Stimulated activated CD4-positive, alpha-beta T cell treated with anti-CD3 and anti-CD28 coated beads, Interleukin-15, amount 100 ng/mL, for 1 hour (primary cell): Measurements from ENCODE around the gene TMEM100.
"Not testable (repeated sequence)": the region's sequence is repeated elsewhere in the genome, so short reads cannot be mapped to it uniquely, and the experiment has no call there.

Experiments
- DNase-seq, 2 donors: peaks; one replicate each; pipeline ENCODE4 v3.0.0-alpha.2; 2020; ENCODE audit warnings: low read depth in 1 of 2, low spot score in 1 of 2

TMEM100 gene

DNA sequence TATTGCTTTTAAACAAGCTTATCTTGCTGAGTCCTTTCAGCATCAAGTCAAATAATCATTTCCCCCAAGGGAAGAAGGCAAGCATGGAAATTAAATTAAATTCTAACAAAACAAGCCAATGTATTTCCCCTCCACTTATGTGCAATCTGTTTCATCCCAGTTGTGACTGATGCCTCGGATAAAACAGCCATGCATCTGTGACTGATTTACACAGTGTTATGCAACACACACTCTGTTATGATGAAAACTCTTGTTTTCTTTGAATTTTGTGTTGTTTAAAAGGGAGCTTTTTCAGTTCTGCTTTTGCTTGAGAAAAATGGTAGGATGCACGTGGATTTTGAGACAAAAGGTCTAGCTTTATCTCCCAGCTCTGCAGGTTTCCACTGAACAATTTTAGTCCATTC, 32.6 kb downstream of the TMEM100 start:
- no peak for DNase-seq

DNA sequence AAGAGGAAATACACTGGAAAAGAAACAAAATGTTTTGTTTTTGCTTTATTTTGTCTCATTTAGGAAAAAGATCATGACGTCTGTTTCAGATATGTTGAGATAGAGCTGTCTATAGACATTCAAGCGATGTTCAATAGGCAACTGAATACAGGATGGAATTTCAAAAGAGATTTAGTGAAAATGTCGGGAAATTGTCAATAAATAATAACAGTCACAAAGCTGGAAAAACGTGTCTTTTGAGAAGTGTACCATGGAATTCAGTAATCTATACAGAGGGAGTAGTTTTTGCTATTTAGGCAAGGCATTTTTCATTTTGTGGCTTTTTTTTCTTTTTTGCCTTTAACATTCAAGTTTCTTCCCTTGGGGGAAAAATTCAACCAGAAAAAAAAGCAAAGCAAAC, 33.0 kb downstream of the TMEM100 start:
- DNase-seq, result no peak

DNA sequence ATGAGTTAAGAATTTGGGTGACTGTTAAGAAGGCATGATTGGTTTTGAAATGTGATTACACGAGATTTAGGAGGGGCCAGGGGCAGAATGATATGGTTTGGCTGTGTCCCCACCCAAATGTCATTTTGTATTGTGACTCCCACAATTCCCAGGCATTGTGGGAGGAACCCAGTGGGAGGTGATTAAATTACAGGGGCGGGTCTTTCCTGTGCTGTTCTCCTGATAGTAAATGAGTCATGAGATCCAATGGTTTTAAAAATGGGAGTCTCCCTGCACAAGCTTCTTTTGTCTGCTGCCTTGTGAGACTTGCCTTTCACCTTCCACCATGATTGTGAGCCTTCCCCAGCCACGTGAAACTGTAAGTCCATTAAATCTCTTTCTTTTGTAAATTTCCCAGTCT, 34.6 kb downstream of the TMEM100 start:
- no peak for DNase-seq

DNA sequence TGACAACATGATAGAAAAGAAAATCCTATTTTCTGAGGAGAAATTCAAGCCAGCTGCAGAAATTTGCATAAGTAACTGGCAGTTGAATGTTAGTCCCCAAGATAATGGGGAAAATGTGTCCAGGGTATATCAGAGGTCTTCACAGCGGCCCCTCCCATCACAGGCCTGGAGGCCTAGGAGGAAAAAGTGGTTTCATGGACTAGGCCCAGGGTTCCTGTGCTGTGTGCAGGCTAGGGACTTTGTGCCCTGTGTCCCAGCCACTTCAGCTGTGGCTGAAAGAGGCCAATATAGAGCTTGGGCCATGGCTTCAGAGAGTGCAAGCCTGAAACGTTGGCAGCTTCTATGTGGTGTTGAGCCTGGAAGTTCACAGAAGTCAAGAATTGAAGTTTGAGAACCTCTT, 35.6 kb downstream of the TMEM100 start:
- DNase-seq, result no peak

DNA sequence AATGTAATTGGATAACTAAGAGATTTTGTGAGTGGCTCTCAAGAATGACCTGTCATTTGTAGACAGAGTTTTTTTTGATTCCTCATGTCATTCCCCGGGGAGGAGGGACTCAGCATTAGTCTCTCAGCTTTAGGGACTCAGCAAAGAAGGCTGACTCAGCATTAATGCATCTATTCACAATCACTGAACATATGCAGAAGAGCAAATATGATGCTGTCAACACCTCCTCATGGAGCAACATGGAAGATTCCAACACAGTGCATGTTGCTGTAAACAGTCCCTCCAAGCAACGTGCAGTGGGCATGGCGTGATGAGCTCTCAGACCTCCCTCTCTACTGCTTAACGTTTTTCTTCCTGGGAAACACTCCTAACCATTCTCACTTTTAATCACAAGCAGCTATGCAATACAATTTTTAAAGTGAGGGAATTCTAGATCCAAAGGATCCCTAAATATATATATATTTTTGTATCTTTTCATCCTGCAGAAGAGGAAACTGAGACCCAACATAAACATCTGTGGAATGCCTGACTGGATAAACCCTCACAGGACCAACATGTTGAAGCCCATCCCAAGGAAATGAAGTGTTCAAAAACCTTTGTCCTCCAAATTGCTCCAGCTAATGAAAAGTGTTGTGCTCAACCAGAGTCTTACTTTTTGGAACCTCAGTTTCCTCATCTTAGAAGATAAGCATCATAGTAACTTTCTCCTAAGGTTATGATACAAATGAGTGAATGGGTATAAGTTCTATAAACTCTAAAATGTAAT, 38.9 kb downstream of the TMEM100 start:
- DNase-seq, result no peak

DNA sequence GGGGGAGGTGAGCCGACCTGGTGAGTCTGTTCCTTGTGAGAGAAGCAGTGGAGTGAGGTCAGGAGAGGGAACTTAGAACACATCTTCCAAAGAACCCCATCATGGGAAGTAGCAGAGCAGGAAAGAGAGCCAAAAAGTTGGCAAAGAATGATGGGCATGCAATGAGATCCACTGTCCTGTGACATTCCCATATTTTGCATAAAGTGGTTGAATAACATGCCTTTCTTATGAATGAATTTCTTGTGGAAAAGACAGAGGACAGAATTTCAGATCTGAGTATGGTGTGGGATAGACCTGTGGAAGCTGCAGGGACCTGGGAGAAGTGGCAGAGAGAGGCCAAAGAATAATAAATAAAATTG, 41.3 kb downstream of the TMEM100 start:
- no peak for DNase-seq

DNA sequence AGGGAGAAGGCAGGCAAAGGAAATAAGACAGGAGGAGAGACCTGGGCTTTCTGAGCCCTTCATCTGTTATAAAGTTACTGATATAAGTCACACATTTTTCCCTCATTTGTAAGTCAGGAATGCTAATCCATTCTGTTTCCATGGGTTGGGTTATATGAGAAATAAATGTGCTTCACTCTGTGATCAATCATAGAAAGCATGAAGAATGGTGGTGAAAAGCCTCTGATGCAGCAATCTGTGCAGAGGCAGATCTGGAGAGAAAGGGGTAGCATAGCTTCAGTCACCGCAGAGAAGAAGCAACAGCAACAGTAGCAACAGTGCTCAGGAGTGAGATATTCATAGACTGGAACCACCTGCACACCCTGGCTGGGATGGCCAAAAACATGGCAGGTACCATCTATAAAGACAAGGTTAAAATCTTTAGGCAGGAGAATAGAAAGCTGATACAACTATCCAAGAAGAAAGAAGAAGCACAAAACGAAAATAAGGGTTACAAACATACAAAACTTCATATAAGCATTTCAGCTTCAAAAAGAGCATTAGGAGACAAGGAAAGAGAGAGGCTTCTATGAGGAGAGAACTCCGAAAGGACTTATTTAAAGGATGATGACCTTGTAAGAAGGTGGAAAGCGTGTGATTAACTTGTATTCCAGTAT, 41.9 kb downstream of the TMEM100 start:
- DNase-seq, result no peak

DNA sequence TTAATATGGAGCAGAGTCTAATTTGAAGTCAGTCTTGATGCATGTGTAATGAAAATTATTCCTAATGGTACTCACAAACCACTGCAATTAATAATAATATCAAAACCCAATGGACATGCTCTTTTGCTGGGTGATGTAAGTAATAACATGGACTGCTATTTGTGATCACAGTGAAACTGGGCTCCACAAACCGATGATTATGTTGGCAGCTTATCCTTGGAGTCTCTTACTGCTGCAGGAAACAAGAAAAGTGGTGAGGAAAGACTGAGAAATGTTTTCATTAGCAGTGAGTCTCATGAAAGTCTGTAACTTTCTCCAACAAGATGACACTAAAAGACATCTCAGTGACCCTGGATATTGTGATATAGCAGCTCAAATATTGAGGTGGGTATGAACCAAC, 45.2 kb downstream of the TMEM100 start:
- no peak for DNase-seq

DNA sequence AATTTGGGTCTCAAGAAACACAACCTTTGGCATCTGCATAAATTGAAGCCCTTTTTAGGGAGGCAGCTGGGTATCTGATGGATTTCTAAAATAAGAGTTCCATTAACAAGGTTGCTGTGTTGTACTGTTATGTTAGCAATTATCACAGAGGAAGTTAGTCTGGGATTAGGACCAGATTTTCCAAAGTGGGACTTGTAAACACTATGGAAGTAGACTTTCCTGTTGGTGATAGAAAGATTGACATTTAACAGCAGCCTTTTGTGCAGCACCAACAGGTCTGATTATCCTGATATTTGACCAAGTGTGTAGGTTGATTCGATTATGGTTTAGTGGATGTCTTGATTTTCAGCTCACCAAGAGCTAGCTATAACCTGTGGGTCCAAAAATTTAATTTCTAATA, 46.4 kb downstream of the TMEM100 start:
- DNase-seq, result no peak

DNA sequence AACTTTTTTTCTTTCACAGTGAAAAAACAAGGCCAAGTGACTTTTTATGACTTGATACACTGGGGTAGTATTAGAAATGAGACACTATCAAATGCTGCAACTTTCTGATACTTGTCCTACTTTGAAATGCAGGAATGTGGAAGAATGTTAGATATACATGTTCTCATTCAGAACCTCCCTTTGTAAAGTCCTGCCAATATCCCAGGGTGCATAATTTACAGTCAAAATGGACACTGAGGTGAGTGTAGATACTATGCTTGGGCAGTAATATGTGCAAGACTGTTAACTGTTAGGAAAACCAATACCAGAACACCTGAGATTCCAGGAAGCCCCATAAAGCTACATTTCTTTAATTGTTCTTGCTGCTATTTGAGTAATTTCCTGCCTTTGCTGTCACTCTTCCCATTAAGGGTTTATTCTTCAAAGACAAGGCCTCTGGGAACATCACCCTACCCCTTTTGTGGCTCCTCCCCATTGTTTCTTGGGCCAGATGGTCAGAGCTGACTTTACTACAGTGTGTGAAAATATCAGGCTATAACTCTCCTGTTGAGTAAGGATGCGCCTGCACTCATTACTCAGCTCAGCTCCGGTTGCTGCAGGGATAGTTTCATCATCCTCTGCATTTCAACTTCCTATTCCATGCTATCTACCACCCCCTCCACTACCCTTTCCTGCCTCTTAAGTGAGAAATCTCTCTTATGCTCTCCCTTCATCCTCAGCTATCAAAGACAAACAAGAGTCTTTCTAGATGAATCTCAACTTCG, 48.7 kb downstream of the TMEM100 start:
- DNase-seq, result no peak

DNA sequence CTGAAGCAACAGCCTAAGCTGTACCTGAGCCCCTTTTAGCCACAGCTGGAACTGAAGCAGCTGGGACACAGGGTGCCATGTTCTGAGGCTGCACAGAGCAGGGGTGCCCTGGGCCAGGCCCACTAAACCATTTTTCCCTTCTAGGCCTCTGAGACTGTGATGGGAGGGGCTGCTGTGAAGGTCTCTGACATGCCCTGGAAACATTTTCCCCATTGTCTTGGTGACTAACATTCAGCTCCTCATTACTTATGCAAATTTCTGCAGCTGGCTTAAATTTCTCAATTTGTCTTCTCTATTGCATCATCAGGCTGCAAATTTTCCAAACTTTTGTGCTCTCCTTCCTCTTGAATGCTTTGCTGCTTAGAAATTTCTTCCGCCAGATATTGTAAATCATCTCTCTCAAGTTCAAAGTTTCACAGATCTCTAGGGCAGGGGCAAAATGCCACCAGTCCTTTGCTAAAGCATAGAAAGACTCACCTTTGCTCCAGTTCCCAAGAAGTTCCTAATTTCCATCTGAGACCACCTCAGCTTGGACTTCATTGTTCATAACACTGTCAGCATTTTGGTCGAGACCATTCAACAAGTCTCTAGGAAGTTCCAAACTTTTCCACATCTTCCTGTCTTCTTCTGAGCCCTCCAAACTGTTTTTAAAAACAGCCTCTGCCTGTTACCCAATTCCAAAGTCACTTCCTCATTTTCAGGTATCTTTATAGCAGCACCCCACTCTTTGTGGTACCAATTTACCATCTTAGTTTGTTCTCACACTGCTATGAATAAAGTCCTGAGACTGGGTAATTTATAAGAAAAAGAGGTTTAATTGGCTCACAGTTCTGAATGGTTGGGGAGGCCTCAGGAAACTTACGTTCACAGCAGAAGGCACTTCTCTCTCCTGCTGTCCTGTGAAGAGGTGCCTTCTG, 49.8 kb downstream of the TMEM100 start:
- DNase-seq, result no peak

DNA sequence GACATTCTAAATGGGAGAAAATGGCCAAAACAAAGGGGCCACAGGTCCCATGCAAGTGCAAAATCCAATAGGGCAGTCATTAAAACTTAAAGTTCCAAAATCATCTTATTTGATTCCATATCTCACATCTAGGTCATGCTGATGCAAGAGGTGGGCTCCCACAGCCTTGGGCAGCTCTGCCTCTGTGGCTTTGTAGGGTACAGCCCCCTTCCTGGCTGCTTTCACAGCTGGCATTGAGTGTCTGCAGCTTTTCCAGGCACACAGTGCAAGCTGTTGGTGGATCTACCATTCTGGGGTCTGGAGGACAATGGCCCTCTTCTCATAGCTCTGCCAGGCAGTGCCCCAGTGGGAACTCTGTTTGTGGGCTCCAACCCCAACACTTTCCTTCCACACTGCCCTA, 50.7 kb downstream of the TMEM100 start:
- DNase-seq, result not testable (repeated sequence)
